AG20443 (cell line): ENCODE measurements around the gene MYCBP2.
"Not testable (repeated sequence)": the region's sequence is repeated elsewhere in the genome, so short reads cannot be mapped to it uniquely, and the experiment has no call there.

Experiments
- DNase-seq: peaks from one replicate; pipeline ENCODE4 v3.0.0; 2012; ENCODE audit warnings: low spot score, mixed read lengths

MYCBP2 gene

GRCh38 chr13:77031656-77032243 lies 295.1 kb downstream of the MYCBP2 start:
- no peak for DNase-seq

DNA sequence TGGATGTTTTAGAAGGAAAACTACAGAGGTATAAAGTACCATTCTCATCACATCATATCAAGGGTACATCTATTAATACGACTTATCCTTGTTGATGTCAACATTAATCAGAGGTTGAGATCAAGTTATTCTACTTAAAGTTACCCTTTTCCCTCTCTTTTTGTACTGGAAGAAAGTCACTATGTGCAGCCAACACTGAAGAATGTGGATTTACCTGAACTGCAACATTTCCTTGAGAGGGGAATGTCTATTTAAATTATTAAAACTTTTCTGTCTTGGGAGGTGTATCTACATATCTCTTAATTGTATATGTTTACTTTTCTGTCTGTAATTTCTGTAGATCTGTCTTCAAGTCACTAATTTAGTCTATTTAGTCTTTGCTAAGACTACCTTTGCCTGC lies 297.5 kb downstream of the MYCBP2 start:
- DNase-seq = no peak

DNA sequence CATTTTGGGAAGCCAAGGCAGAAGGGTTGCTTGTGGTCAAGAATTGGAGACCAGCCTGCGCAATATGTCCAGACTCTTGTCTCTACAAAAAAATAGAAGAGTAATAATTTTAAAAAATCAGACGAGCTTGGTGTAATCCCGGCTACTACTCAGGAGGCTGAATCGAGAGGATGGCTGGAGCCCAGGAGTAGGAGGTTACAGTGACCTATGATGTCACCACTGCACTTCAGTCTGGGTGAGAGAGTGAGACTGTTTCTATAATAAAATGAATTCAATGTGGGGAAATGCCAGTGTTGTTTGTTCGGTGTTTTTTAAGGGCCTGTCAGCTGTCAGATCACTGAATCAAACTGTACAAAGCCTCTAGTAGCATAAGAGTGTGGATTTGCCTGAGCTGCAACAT lies 298.7 kb downstream of the MYCBP2 start:
- DNase-seq = no peak

DNA sequence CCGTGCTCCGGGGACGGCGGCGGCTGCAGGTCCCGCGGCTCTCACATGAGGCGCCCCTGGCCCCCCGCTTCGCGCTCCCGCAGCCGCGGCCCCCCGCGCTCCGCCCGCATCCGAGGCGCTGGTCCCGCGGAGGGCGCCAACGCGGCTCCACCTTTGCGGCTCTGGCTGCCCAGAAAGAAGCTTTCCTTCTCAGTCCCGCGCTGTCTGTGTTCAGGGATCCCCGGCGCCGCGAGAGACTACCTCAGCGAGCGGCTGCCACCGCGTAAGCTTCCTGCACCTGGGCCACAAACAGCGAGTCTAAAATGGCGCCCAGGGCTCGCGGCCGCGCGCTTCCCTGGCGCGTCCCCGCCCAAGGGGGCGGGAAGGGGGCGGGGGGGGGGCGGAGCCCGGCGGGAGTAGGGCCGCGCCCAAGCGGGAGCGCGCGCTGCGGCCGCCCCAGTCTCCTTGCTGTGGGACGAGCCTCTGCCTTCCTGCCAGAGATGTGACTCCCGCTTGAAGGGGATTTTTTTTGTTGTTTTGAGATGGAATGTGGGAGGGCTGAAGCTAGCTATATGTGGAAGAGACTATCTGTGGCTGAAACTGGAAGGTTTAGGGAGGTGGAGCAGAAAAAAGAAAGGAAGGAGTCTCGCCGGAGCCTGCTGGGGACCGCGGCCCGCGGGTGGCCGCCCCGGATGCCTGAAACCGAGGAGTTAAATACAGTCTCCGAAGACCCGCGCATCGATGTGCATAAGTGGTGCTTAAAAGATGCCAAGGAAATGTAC lies 299.9 kb downstream of the MYCBP2 start, which contains the start of gene FBXL3:
Gene FBXL3 (minus strand): TSS at position 299 of the 761 bp plus-strand sequence. CDS start 5,299 bp downstream, outside the sequence.
- DNase-seq = peak; percentile 98

GRCh38 chr13:77026255-77026860 lies 300.5 kb downstream of the MYCBP2 start:
- peak; percentile 84 for DNase-seq

GRCh38 chr13:77022341-77022740 lies 304.6 kb downstream of the MYCBP2 start:
- peak; percentile 43 for DNase-seq

DNA sequence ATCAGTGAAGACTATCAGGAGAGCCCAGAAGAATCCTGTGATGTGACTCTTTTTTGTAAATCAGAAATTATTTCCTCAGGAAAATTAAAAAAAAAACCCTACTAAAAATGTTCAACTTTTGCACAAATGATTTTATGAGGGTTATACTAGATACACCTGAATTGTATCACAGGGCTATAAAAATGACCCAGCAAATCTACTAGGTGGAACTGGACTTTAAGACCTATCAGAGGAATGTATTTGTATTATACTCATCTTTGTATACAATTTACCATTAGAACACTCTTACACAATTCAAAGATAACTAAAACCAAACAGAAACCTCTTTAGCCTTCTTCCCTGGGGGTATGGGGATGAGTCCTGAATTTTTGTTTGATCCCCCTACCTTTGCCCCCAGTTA lies 307.1 kb downstream of the MYCBP2 start:
- no peak for DNase-seq

- no peak for DNase-seq
Measured at GRCh38 chr13:77016888-77017623, 309.8 kb downstream of the MYCBP2 start.

GRCh38 chr13:77016251-77016812 lies 310.6 kb downstream of the MYCBP2 start:
- DNase-seq = no peak

- DNase-seq = no peak
Measured at GRCh38 chr13:77014906-77015685, 311.8 kb downstream of the MYCBP2 start.

DNA sequence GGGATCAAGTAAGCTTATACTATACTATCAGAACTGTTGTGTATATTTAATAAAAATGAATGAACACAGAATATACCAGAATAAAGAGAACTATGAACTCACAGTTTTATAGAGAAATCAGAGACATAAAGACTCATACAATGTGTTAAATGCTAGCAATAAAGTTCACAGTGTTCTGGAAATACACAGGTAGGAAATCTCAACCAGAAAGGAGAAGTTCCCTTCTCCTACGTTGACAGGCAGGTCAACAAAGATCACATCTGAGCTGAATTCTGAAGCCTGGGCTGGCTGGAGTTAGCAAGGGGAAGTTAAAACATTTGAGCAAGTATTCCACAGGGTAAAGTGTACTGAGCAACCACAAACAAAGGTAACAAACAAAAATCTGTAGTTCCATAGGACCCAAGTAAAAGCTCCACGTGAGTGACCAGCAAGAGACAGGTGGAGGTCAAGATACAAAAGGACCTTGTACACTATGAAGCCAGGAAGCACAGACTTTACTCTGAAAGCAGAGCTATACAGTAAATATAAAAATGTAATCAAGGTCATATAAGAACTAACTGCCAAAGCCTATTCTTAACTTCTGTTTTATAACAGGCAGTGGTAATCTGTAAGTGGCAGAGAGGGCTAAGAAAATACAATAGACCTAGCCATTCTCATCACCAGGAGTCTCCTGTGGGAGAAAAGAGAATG lies 312.9 kb downstream of the MYCBP2 start:
- DNase-seq = no peak

DNA sequence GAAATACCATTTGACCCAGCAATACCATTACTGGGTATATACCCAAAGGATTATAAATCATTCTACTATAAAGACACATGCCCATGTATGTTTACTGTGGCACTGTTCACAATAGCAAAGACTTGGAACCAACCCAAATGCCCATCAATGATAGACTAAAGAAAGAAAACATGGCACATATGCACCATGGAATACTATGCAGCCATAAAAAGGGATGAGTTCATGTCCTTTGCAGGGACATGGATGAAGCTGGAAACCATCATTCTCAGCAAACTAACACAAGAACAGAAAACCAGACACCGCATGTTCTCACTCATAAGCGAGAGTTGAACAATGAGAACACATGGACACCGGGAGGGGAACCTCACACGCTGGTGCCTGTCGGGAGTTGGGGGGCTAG lies 317.2 kb downstream of the MYCBP2 start:
- DNase-seq = not testable (repeated sequence)

- DNase-seq = no peak
Measured at GRCh38 chr13:77009011-77009410, 317.9 kb downstream of the MYCBP2 start.

GRCh38 chr13:77008337-77008736 lies 318.6 kb downstream of the MYCBP2 start:
- DNase-seq = not testable (repeated sequence)

DNA sequence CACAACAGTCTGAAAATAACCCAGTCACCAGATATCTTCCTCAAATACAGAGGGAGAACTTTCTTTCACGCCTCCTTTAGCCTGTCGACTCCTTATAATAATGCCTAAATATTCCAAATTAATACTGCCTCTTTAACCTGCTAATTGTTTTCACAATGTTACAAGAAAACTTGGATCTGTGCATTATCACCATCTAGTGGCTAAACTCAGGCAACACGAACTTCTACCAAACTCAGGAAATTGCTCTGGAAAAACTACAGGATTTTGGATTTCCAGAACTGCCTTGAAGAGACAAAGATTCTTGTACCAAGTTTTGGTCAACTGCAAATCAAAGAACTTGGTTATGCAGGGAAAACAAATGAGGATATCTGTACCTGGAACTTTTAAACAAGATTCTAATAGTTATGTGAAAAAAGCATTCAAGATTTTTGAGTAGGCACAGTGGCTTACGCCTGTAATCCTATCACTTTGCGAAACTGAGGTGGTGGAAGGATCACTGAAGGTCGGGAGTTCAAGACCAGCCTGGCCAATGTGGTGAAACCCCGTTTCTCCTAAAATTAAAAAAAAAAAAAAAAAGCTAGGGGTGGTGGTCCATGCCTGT lies 324.2 kb downstream of the MYCBP2 start:
- peak; percentile 45 for DNase-seq

DNA sequence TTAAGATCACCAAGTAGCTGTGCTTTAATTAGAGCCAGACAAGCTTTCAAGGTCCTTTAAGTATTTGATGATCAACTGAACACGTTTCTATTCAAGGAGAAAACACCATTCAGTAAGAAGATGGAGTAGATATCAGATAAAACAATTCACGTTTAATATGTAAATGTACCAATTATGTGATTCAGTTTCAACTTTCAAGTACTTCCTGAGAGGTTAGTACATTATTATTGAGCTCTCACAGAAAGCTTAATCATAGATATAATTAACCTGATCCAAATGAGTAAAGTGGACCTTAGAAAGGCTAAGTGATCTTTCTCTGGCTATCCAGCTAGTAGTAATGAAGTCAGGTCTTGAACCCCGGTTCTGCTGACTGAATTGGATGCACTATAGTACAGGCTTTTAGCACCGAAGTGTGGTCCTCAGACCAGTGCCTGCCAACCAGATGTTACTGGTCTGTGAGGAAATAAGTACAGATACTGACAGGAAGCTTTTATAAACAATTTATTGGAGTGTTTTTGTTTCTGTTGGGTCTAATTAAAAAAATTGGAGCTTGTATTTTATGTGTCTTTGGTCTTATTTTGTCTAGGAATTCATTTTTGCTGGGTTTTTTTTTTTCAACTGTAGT lies 324.8 kb downstream of the MYCBP2 start:
- DNase-seq = no peak

GRCh38 chr13:77001540-77001939 lies 325.4 kb downstream of the MYCBP2 start:
- no peak for DNase-seq

DNA sequence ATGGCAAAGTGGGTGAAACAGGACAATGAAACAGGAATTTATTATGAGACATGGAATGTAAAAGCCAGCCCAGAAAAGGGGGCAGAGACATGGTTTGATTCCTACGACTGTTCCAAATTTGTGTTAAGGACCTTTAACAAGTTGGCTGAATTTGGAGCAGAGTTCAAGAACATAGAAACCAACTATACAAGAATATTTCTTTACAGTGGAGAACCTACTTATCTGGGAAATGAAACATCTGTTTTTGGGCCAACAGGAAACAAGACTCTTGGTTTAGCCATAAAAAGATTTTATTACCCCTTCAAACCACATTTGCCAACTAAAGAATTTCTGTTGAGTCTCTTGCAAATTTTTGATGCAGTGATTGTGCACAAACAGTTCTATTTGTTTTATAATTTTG lies 326.4 kb downstream of the MYCBP2 start:
- peak; percentile 12 for DNase-seq
